Activated CD8-positive, alpha-beta memory T cell treated with anti-CD3 and anti-CD28 coated beads, Interleukin-2, amount 50 U/mL, for 1 hour (primary cell): ENCODE data around the gene FUT7.

Experiments
- DNase-seq: peaks from one replicate; pipeline ENCODE4 v3.0.0-alpha.2; 2020; ENCODE audit errors: extremely low read depth

The FUT7 gene, protein sequence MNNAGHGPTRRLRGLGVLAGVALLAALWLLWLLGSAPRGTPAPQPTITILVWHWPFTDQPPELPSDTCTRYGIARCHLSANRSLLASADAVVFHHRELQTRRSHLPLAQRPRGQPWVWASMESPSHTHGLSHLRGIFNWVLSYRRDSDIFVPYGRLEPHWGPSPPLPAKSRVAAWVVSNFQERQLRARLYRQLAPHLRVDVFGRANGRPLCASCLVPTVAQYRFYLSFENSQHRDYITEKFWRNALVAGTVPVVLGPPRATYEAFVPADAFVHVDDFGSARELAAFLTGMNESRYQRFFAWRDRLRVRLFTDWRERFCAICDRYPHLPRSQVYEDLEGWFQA

DNA sequence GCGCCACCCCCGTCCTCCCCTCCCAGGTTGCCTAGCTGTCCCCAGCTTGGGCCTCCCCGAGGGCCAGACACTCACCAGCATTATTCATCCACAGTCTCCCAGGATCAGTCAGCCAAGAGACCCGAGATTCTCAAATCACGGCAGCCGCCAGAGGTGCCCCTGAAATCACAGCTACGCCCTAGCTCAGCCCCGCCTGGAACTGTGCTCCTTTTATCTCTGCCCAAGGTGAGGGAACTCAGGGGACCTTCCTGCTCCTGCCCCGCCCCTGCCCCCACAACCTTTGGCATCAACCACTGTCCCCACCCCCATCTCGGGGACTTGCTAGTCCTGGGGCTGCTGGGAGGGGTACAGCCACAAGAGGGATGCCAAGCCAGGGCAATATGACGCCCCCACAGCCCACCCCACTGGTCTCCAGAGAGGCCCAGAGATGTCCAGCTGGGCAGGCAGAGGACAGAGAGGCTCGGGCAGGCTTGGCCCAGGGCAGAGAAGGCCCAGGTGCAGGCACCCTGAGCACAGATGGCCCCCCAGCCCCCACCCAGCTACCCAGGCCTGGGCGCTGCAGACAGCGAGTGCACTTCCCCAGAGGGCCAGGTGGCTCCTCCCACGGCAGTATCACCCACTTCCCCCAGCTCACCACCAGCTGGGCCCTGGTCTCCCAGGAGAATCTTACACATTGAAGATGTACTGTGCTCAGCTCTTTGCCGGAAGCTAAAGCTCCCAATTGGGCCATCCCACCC is at the start of gene FUT7:
Gene FUT7, minus strand, starts transcription at position 185 of the 737 bp plus-strand sequence. Its CDS starts 97 bp downstream, at position 88.
- DNase-seq = no peak

DNA sequence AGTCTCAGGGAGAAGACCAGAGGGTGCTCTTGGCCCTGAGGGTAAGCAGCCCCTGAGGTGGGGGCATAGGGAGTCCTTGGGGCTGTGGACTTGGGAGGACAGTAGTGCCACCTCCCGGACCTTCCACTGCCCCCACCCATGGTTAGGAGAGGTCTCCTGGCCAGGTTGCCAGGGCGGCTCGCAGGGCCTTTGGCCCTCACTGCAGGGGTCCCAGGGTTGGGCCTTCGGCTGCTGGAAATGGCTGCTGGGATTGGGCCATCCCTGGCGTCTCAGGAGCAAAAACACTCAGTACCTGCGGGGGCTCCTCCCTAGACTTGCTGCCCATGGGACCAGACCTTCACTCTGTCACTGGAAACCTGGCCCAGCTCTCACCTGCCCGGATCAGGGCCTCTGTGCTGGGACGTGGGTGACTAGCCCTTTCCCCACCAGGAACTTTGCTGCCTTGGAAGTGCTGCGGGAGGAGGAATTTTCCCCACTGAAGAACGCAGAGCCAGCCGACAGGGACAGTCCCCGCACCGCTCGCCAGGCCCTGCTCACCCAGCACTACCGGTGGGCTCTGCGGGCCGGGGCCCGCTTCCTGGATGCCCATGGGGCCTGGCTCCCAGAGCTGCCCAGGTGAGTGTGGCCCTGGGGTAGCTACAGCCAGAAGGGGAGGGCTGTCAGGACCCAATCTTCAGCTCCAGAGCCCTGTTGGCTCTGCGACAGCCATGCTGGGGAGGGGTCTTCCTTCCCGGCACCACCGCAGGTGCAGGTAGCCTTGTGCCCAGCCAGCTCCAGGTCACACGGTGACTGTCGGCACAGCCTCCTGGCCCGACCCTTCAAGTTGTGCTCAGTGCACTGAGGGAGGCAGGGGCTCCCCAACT is 48.6 kb upstream of the FUT7 start:
- DNase-seq = no peak

DNA sequence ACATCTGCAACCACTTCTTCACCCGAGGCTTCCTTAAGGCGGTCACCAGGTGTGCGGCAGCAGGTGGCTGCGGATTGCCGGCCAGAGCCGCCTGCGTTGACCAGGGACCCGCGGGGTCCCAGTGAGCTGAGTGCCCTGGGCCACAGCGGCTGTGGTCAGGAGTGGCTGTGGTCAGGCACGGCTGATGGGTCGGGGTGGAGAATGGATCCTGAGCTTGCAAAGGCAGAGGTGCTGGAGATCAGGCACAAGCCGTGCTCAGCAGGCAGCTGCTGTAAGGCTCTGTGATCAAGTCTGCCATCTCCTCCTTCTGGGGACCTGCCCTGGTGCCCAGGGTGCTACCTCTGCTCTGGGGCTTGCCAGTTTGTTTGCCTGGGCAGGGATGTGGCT is 47.5 kb upstream of the FUT7 start:
- no peak for DNase-seq

GRCh38 chr9:137078701-137079400 is 47.0 kb upstream of the FUT7 start:
- no peak for DNase-seq

GRCh38 chr9:137077758-137078693 is 46.1 kb upstream of the FUT7 start:
- DNase-seq = no peak

GRCh38 chr9:137077010-137077747 is 45.3 kb upstream of the FUT7 start, which contains the start of gene UAP1L1:
Gene UAP1L1 (plus strand): TSS chr9:137077517. CDS start chr9:137077533, 16 bp downstream.
- DNase-seq = no peak

- no peak for DNase-seq
Measured at GRCh38 chr9:137076636-137077009, 44.7 kb upstream of the FUT7 start.

DNA sequence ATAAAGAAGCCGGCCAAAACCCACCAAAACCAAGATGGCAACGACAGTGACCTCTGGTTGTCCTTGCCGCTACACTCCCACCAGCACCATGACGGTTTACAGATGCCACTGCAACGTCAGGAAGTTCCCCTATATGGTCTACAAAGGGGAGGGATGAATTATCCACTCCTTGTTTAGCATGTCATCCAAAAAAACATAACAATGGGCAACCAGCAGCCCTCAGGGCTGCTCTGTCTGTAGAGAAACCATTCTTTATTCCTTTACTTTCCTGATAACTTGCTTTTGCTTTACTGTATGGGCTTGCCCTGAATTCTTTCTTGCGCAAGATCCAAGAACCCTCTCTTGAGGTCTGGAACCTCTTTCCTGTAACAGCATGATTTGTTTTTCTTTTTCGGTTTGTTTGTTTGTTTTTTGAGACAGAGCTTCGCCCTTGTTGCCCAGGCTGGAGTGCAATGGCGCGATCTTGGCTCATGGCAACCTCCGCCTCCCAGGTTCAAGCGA is 43.4 kb upstream of the FUT7 start:
- DNase-seq = no peak

DNA sequence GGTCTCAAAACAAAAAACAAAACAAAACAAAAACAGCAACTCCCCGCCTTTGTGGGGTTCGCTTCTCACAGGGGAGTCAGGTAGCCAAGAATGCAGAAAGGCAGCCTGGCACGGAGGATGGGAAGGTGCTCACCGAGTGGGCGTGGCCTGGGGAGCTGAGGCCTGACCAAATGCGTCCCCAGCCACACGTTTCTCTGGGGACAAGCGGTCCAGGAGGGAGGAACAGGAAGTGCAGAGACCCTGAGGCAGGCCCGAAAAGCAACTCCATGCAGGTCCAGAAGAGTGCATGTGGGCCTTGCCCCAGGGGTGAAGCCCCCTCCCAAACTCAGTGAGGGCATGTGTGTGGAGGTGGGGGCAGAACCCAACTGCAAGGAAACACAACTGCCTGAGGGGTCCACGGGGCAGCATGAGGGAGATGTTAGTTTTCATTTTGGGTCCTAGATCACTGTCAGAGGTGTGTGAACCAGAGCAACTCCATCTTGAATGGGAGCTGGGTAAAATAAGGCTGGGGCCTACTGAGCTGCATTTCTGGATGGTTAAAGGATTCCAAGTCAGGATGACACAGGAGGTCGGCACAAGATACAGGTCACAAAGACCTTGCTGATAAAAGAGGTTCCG is 42.9 kb upstream of the FUT7 start:
- DNase-seq = no peak

DNA sequence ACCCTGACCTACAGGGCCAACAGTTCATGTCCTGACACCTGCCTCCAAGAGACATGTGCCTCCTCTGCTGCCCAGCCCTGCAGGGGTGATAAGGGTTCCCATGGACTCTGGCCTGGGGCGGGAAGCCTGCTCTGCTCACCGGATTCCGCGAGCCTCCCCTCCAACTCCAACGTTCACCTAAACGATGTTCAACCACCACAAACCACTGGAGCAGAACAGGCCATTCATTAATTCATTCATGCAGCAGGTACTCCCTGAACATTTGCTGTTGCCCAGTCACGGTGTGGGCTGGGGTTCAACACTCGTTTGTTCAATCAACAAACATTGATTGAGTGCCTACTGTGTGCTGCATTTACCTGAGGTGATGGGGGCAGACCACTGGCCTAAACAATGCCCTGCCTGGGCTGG is 42.1 kb upstream of the FUT7 start:
- no peak for DNase-seq

DNA sequence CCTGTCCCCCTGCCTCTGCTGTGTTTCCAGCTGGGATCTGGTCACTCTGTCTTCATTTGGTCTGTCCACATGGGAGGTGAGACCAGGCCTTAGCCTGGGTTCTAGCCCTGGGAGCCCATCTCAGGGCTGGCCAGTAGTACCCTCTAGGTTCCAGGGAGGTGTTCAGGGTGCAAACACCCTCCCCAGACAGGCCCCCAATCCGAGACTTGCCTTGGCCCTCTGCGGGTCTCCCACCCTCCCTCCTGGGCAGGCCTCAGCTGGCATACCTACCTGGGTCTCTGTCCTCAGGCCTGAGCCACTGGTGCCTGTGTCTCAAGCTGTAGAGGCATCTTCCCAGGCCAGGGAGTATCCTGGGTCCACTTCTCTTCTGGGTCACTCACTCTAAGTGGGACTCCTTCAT is 39.4 kb upstream of the FUT7 start:
- DNase-seq = no peak

DNA sequence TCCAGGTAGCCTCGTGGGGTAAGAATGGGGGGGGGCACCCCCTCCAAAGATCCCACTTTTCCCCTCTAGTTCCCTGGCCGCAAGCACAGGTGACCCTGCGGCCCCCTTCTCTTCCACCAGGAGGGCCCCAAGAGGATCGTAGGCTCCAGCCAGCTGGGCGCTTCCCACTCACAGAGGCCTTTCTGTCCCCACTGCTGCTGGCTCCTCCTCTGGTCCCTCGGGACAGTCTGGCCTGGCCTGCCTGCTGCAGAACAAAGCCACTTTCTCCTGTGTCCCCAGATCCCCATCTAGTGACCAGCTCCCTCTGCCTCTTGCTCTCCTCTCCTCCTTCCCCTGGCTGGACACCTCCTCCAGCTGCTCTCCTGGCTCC is 39.0 kb upstream of the FUT7 start:
- DNase-seq = no peak

DNA sequence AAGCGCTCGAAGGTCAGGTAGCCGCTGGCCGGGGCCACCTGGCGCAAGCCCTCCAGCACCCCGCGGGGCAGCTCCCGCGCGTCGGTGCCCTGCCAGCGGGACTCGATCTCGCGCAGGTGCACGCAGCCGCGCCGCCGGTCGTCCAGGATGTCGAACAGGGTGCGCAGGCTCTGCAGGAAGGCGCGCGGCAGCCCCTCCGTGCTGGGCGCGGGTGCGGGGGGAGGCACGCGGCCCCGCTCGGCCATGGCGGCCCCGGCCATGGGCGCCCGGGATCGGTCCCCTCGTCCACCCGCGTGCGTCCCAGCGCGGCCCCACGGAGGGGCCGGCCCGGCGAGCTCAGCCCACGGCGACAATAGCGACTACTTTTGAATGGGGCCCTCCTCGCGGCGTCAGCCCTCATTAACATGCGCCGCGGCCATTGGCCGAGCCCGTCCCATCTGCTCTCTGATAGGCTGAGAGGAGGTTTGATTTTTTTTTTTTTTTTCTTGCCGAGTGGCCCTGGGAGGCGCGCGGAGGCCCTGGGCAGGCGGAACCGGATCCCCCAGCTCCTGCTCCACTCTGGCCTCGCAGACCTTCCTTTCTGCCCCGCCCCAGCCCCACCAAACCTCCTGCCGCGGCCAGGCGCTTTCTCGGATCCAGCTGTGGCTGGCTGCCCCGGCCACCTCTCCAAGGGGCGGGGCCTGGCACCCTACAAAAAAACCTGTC is 38.5 kb upstream of the FUT7 start, which contains the start of gene SAPCD2:
Gene SAPCD2, minus strand, starts transcription at position 357 of the 705 bp plus-strand sequence. Its CDS starts 97 bp downstream, at position 260.
- peak; percentile 63 for DNase-seq

GRCh38 chr9:137069508-137070091 is 37.7 kb upstream of the FUT7 start:
- DNase-seq = no peak

DNA sequence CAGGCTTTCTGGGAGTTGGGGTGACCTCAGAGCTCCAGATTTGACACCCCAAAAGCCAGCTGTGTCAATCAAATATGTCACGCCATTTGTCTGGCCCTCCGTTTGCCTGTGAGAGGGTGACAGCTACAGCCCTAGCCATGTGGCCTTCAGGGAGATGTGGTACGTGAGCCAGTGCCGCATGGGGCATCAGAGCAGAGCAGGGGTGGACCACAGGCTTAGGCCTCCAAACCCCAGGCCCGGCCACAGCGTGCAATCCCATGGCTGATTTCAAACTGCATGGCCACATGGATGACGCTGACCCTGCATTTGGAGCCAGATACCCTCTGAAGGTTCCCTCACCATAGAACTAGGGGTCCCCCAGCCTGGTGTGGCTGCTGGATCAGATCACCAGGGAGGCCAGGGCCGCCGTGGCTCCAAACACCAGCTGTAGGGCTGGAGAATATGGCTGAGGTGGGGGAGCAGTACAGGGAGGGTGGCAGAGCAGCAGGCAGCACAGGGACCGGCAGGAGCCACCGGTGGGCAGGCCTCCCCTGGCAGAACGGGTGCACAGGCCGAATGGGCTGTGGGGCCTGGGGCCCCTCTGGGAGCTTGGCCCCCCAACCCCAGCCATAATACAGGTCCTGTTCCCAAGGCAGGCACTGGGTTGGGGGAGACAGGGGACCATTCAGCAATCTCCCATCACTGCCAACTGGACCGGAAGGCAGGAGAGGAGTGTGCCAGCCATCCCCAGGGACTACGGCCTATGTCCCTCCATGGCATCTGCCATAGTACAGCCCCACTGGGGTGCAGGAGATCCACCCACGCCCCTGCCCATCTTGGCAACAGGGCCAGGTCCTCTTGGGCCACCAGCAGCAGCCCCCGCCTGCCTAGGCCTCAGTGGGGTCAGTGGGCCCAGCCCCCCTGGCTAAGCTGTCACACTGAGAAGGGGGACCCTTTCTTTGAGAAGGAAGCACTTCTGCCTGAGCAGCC is 36.9 kb upstream of the FUT7 start:
- DNase-seq = no peak

GRCh38 chr9:137067860-137068538 is 36.1 kb upstream of the FUT7 start:
- peak; percentile 57 for DNase-seq
